DMS153 (cell line): ENCODE results near the gene ACACB.

ENCODE experiments used
- DNase-seq: peaks from one replicate; lab custom pipeline; 2025; lab: John Stamatoyannopoulos, UW

The ACACB gene

GRCh38 chr12:109110988-109111495, 5.3 kb upstream of the ACACB start:
- no peak for DNase-seq

GRCh38 chr12:109112720-109113465, 3.5 kb upstream of the ACACB start:
- DNase-seq: no peak

GRCh38 chr12:109113661-109114321, 2.6 kb upstream of the ACACB start:
- DNase-seq: no peak

GRCh38 chr12:109114644-109115043, 1.7 kb upstream of the ACACB start:
- no peak for DNase-seq

- DNase-seq: no peak
Measured at GRCh38 chr12:109115404-109115757, 1.0 kb upstream of the ACACB start.

GRCh38 chr12:109116611-109116949, 193 bp downstream of the ACACB start:
- no peak for DNase-seq

- DNase-seq: no peak
Measured at GRCh38 chr12:109120095-109120494, 3.7 kb downstream of the ACACB start.

GRCh38 chr12:109120557-109120956, 4.2 kb downstream of the ACACB start:
- no peak for DNase-seq

- DNase-seq: no peak
Measured at GRCh38 chr12:109121346-109121880, 5.0 kb downstream of the ACACB start.

GRCh38 chr12:109124878-109125648, 8.7 kb downstream of the ACACB start:
- DNase-seq: no peak

GRCh38 chr12:109125791-109126190, 9.4 kb downstream of the ACACB start:
- DNase-seq: no peak

GRCh38 chr12:109126784-109127183, 10.4 kb downstream of the ACACB start:
- DNase-seq: no peak

GRCh38 chr12:109127533-109128242, 11.3 kb downstream of the ACACB start:
- no peak for DNase-seq

GRCh38 chr12:109130297-109131153, 14.1 kb downstream of the ACACB start:
- no peak for DNase-seq

- no peak for DNase-seq
Measured at GRCh38 chr12:109131154-109132050, 15.0 kb downstream of the ACACB start.

GRCh38 chr12:109134186-109134917, 18.0 kb downstream of the ACACB start:
- DNase-seq: no peak

GRCh38 chr12:109137055-109137454, 20.7 kb downstream of the ACACB start:
- no peak for DNase-seq

- no peak for DNase-seq
Measured at GRCh38 chr12:109139360-109139759, 23.0 kb downstream of the ACACB start.

GRCh38 chr12:109139791-109140190, 23.4 kb downstream of the ACACB start:
- DNase-seq: no peak
